H9 (cell line): ENCODE results near the gene ACSM4. TPM values are rescaled to one million over a fixed set of nuclear protein-coding genes. Genes with fewer than 3 reads are reported as not detected.
"Not testable (repeated sequence)": the region's sequence is repeated elsewhere in the genome, so short reads cannot be mapped to it uniquely, and the experiment has no call there.

Experiments used
- DNase-seq: peaks from one replicate; pipeline ENCODE4 v3.0.0-alpha.2; 2017
- H2AFZ ChIP-seq: one replicate; pipeline ENCODE4 v1.6.1; 2013; ENCODE audit warnings: mild to moderate bottlenecking, low read length, control low read depth, moderate library complexity
- H2AK5ac ChIP-seq: 2 replicates; pipeline ENCODE4 v1.6.1; 2013; ENCODE audit warnings: low read length, control low read depth, mixed read lengths; ENCODE audit not compliant: insufficient read length
- H2BK120ac ChIP-seq: one replicate; pipeline ENCODE4 v1.6.1; 2013; ENCODE audit warnings: low read depth, mild to moderate bottlenecking, low read length, control low read depth, inconsistent platforms; ENCODE audit not compliant: poor library complexity, severe bottlenecking
- H2BK12ac ChIP-seq: 2 replicates; pipeline ENCODE4 v1.6.1; 2013; ENCODE audit warnings: low read length, control low read depth, mixed read lengths, low read depth; ENCODE audit not compliant: insufficient read length
- H2BK15ac ChIP-seq: 2 replicates; pipeline ENCODE4 v1.6.1; 2013; ENCODE audit warnings: low read depth, low read length, control low read depth
- H2BK20ac ChIP-seq: one replicate; pipeline ENCODE4 v1.6.1; 2013; ENCODE audit warnings: low read depth, mild to moderate bottlenecking, low read length, control low read depth, inconsistent platforms; ENCODE audit not compliant: poor library complexity, severe bottlenecking
- H2BK5ac ChIP-seq: 2 replicates; pipeline ENCODE4 v1.6.1; 2013; ENCODE audit warnings: low read length, control low read depth, mixed read lengths; ENCODE audit not compliant: insufficient read length
- H3K14ac ChIP-seq: 2 replicates; pipeline ENCODE4 v1.6.1; 2013; ENCODE audit warnings: low read length, control low read depth; ENCODE audit not compliant: insufficient read depth
- H3K18ac ChIP-seq: 2 replicates; pipeline ENCODE4 v1.6.1; 2013; ENCODE audit warnings: low read depth, mild to moderate bottlenecking, mixed read lengths, low read length, control low read depth; ENCODE audit not compliant: insufficient read length
- H3K23ac ChIP-seq: 2 replicates; pipeline ENCODE4 v1.6.1; 2013; ENCODE audit warnings: low read length, control low read depth, mixed read lengths, low read depth; ENCODE audit not compliant: insufficient read length
- H3K23me2 ChIP-seq: 2 replicates; pipeline ENCODE4 v1.6.1; 2013; ENCODE audit warnings: low read depth, mild to moderate bottlenecking, mixed read lengths, low read length, control low read depth; ENCODE audit not compliant: insufficient read length, poor library complexity, severe bottlenecking
- H3K27ac ChIP-seq: 2 replicates; pipeline ENCODE4 v1.5.1; 2013; ENCODE audit warnings: low read length, control low read depth, mixed read lengths, low read depth; ENCODE audit not compliant: insufficient read length
- H3K27me3 ChIP-seq: 2 replicates; pipeline ENCODE4 v1.6.1; 2013; ENCODE audit warnings: low read length, control low read depth, inconsistent platforms; ENCODE audit not compliant: insufficient read depth
- H3K4ac ChIP-seq: 2 replicates; pipeline ENCODE4 v1.6.1; 2013; ENCODE audit warnings: low read depth, mild to moderate bottlenecking, control low read depth, inconsistent platforms, low read length, moderate library complexity
- H3K4me1 ChIP-seq: 2 replicates; pipeline ENCODE4 v1.6.1; 2013; ENCODE audit warnings: low read length, control low read depth, inconsistent platforms; ENCODE audit not compliant: insufficient read depth
- H3K4me2 ChIP-seq: 2 replicates; pipeline ENCODE4 v1.6.1; 2013; ENCODE audit warnings: low read length, control low read depth, mixed read lengths; ENCODE audit not compliant: insufficient read length, insufficient read depth
- H3K56ac ChIP-seq: 2 replicates; pipeline ENCODE4 v1.6.1; 2013; ENCODE audit warnings: low read depth, mild to moderate bottlenecking, mixed read lengths, low read length, control low read depth; ENCODE audit not compliant: insufficient read length
- H3K79me1 ChIP-seq: 2 replicates; pipeline ENCODE4 v1.6.1; 2013; ENCODE audit warnings: low read depth, mild to moderate bottlenecking, moderate library complexity, low read length, control low read depth, inconsistent platforms; ENCODE audit not compliant: insufficient read depth, poor library complexity, severe bottlenecking
- H3K79me2 ChIP-seq: 2 replicates; pipeline ENCODE4 v1.6.1; 2013; ENCODE audit warnings: low read length, control low read depth, inconsistent platforms; ENCODE audit not compliant: insufficient read depth
- H3K9ac ChIP-seq: 2 replicates; pipeline ENCODE4 v1.6.1; 2013; ENCODE audit warnings: low read length, control low read depth, mixed read lengths; ENCODE audit not compliant: insufficient read length; ENCODE audit errors: extremely low read depth
- H3K9me3 ChIP-seq: one replicate; pipeline ENCODE4 v1.6.1; 2013; ENCODE audit warnings: low read depth, low read length, inconsistent platforms; ENCODE audit not compliant: control insufficient read depth
- H3T11ph ChIP-seq: one replicate; pipeline ENCODE4 v1.6.1; 2013; ENCODE audit warnings: mild to moderate bottlenecking, low read length, control low read depth, inconsistent platforms
- H4K20me1 ChIP-seq: one replicate; pipeline ENCODE4 v1.6.1; 2013; ENCODE audit not compliant: control insufficient read depth, insufficient read length, insufficient read depth
- H4K5ac ChIP-seq: 2 replicates; pipeline ENCODE4 v1.6.1; 2013; ENCODE audit warnings: low read depth, mild to moderate bottlenecking, mixed read lengths, low read length, control low read depth; ENCODE audit not compliant: insufficient read length
- H4K8ac ChIP-seq: replicated peaks from 2 replicates; pipeline ENCODE4 v1.6.1; 2013; ENCODE audit warnings: low read length, control low read depth, mixed read lengths, low read depth; ENCODE audit not compliant: insufficient read length
- H4K91ac ChIP-seq: 2 replicates; pipeline ENCODE4 v1.6.1; 2013; ENCODE audit warnings: low read depth, mild to moderate bottlenecking, moderate library complexity, mixed read lengths, low read length, control low read depth; ENCODE audit not compliant: insufficient read length
- H3K27ac Mint-ChIP-seq, 3 experiments: 2 replicates in 2 of 3; 3 replicates in 1 of 3; pipeline ENCODE4 v1.8.0; 2020 to 2021; ENCODE audit warnings: mixed read lengths in 3 of 3, mild to moderate bottlenecking in 1 of 3, moderate library complexity in 1 of 3
- H3K27me3 Mint-ChIP-seq: 2 replicates; pipeline ENCODE4 v1.8.0; 2021; ENCODE audit warnings: low read depth, mild to moderate bottlenecking, moderate library complexity, mixed read lengths
- H3K36me3 Mint-ChIP-seq, 3 experiments: 2 replicates in 2 of 3; 3 replicates in 1 of 3; pipeline ENCODE4 v1.8.0; 2020 to 2021; ENCODE audit warnings: low read depth in 3 of 3, mixed read lengths in 3 of 3; ENCODE audit not compliant: insufficient read depth in 1 of 3
- H3K4me1 Mint-ChIP-seq, 2 experiments: 2 replicates each; pipeline ENCODE4 v1.8.0; 2020; ENCODE audit warnings: mixed read lengths in 2 of 2
- H3K4me3 Mint-ChIP-seq, 2 experiments: 2 replicates in 1 of 2; 3 replicates in 1 of 2; pipeline ENCODE4 v1.8.0; 2020 to 2021; ENCODE audit warnings: mild to moderate bottlenecking in 2 of 2, mixed read lengths in 2 of 2, moderate library complexity in 1 of 2
- H3K9me3 Mint-ChIP-seq, 2 experiments: 2 replicates in 1 of 2; 3 replicates in 1 of 2; pipeline ENCODE4 v1.8.0; 2020; ENCODE audit warnings: mild to moderate bottlenecking in 2 of 2, mixed read lengths in 2 of 2, moderate library complexity in 1 of 2
- WGBS: extraction: QIAGEN DNeasy Blood & Tissue Kit; methylation state at CpG from one replicate; pipeline ENCODE4 v1.1.7; 2013; ENCODE audit warnings: missing lambda C conversion rate, low lambda C conversion rate, mixed read lengths; ENCODE audit not compliant: insufficient read length; ENCODE audit errors: extremely low coverage; 5-methylcytosine and 5-hydroxymethylcytosine counted together
- total RNA-seq: library from RNA; stranded (reverse); gene quantifications from 2 replicates; pipeline ENCODE4 v1.2.1, GENCODE V29; 2021
- TF ChIP-seq, protein P1 (sequence below): fragments of 200-600 bp; sonication (generic); conservative IDR thresholded peaks from 3 replicates; pipeline ENCODE4 v1.8.0; 2021; ENCODE audit warnings: antibody characterized with exemption, mild to moderate bottlenecking

The ACSM4 gene
- total RNA-seq, 1 experiment from 2014 or later = not detected

GRCh38 chr12:7289743-7290142 lies 14.1 kb upstream of the ACSM4 start:
- no CpG with 5 or more reads among the region's 2 CpGs for WGBS
- H3K4me2 ChIP-seq = no peak overlapping the region
- no peak overlapping the region for H3K9ac ChIP-seq
- H3K14ac ChIP-seq = no peak overlapping the region
- H3K9me3 ChIP-seq = peaks cover 18% of the 10 kb centered on the region
- H3K79me1 ChIP-seq = no peaks in the 10 kb centered on the region
- H3K27ac Mint-ChIP-seq = no peak overlapping the region
- no peaks in the 10 kb centered on the region for H3K79me2 ChIP-seq
- H4K8ac ChIP-seq = no peak overlapping the region
- no peak overlapping the region for H2BK12ac ChIP-seq
- peaks cover 59 to 66% of the 10 kb centered on the region in 2 experiments for H3K9me3 Mint-ChIP-seq
- H3K27me3 Mint-ChIP-seq = peaks cover 5% of the 10 kb centered on the region
- H3K4ac ChIP-seq = no peak overlapping the region
- H3K4me3 Mint-ChIP-seq = no peak overlapping the region
- no peaks in the 10 kb centered on the region for H3K23me2 ChIP-seq
- H2BK15ac ChIP-seq = no peak overlapping the region
- no peak overlapping the region for H3K27ac ChIP-seq
- no peak overlapping the region for H2AK5ac ChIP-seq
- H3K4me1 ChIP-seq = no peaks in the 10 kb centered on the region; the same call in 1 of the 2 replicates
- H3K23ac ChIP-seq = no peak overlapping the region
- H3T11ph ChIP-seq = no peak overlapping the region
- peaks cover 35 to 69% (median 60%) of the 10 kb centered on the region in 3 experiments for H3K36me3 Mint-ChIP-seq
- no peak overlapping the region for H2BK20ac ChIP-seq
- TF ChIP-seq, protein P1, sequence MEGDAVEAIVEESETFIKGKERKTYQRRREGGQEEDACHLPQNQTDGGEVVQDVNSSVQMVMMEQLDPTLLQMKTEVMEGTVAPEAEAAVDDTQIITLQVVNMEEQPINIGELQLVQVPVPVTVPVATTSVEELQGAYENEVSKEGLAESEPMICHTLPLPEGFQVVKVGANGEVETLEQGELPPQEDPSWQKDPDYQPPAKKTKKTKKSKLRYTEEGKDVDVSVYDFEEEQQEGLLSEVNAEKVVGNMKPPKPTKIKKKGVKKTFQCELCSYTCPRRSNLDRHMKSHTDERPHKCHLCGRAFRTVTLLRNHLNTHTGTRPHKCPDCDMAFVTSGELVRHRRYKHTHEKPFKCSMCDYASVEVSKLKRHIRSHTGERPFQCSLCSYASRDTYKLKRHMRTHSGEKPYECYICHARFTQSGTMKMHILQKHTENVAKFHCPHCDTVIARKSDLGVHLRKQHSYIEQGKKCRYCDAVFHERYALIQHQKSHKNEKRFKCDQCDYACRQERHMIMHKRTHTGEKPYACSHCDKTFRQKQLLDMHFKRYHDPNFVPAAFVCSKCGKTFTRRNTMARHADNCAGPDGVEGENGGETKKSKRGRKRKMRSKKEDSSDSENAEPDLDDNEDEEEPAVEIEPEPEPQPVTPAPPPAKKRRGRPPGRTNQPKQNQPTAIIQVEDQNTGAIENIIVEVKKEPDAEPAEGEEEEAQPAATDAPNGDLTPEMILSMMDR = no peak
- no peaks in the 10 kb centered on the region for H4K20me1 ChIP-seq
- H3K27me3 ChIP-seq = no peaks in the 10 kb centered on the region
- no peak overlapping the region for H3K56ac ChIP-seq
- H4K5ac ChIP-seq = no peak overlapping the region
- no peak for DNase-seq
- no peak overlapping the region for H2AFZ ChIP-seq
- H2BK120ac ChIP-seq = no peak overlapping the region
- H3K4me1 Mint-ChIP-seq = peaks cover 6 to 11% of the 10 kb centered on the region in 2 experiments
- H3K18ac ChIP-seq = no peak overlapping the region
- no peak overlapping the region for H2BK5ac ChIP-seq
- no peak overlapping the region for H4K91ac ChIP-seq

GRCh38 chr12:7290588-7290987 lies 13.3 kb upstream of the ACSM4 start:
- H3K27me3 Mint-ChIP-seq = not testable (repeated sequence)
- peaks cover 51 to 58% of the 10 kb centered on the region in 2 experiments for H3K9me3 Mint-ChIP-seq

More at GRCh38 chr12:7290588-7290987, 13.3 kb upstream of the ACSM4 start:
- H2BK20ac ChIP-seq, H3K56ac ChIP-seq, H3K4me3 Mint-ChIP-seq, H3T11ph ChIP-seq, H3K27me3 ChIP-seq, H4K20me1 ChIP-seq, H3K4me1 ChIP-seq, H3K27ac ChIP-seq, H3K14ac ChIP-seq, H2BK5ac ChIP-seq, H3K79me1 ChIP-seq, DNase-seq, H3K23me2 ChIP-seq, H3K9ac ChIP-seq, H2BK120ac ChIP-seq, H3K23ac ChIP-seq, H3K79me2 ChIP-seq, H3K27ac Mint-ChIP-seq, H2AK5ac ChIP-seq, H2AFZ ChIP-seq, H3K18ac ChIP-seq, H3K4me2 ChIP-seq, H2BK15ac ChIP-seq, H4K91ac ChIP-seq, H4K8ac ChIP-seq, H4K5ac ChIP-seq, H3K4ac ChIP-seq, H2BK12ac ChIP-seq: not testable (repeated sequence)
- no CpG with 5 or more reads among the region's 1 CpG for WGBS
- H3K9me3 ChIP-seq = peaks cover 18% of the 10 kb centered on the region
- H3K4me1 Mint-ChIP-seq = peaks cover 14 to 19% of the 10 kb centered on the region in 2 experiments
- peaks cover 34 to 61% (median 51%) of the 10 kb centered on the region in 3 experiments for H3K36me3 Mint-ChIP-seq
